Activated CD4-positive, alpha-beta memory T cell treated with anti-CD3 and anti-CD28 coated beads, Interleukin-2, amount 10 ng/mL, durations not matched to agents 7 days and 5 days (primary cell): ENCODE data around the gene PPP2R3A. TPM values are rescaled to one million over a fixed set of nuclear protein-coding genes. Genes with fewer than 3 reads are reported as not detected.
"Not testable (repeated sequence)": the region's sequence is repeated elsewhere in the genome, so short reads cannot be mapped to it uniquely, and the experiment has no call there.

ENCODE experiments used
- CTCF ChIA-PET: fragments of 350-600 bp; sonication (Branson Sonifier 250); formaldehyde crosslinking; loops from one replicate; lab custom pipeline; 2021; ENCODE audit warnings: antibody characterized with exemption, inconsistent platforms; lab: Charles Lee
- POLR2A ChIA-PET: fragments of 350-600 bp; sonication (Branson Sonifier 250); formaldehyde crosslinking; loops from one replicate; lab custom pipeline; 2021; ENCODE audit warnings: antibody characterized with exemption; lab: Charles Lee
- DNase-seq: peaks from one replicate; pipeline ENCODE4 v3.0.0-alpha.2; 2020
- H3K27ac Mint-ChIP-seq: one replicate; pipeline ENCODE4 v1.8.0; 2021; ENCODE audit warnings: mild to moderate bottlenecking, mixed read lengths
- H3K27me3 Mint-ChIP-seq: one replicate; pipeline ENCODE4 v1.8.0; 2021; ENCODE audit warnings: mixed read lengths
- H3K36me3 Mint-ChIP-seq: one replicate; pipeline ENCODE4 v1.8.0; 2021; ENCODE audit warnings: low read depth, mixed read lengths
- H3K4me1 Mint-ChIP-seq: one replicate; pipeline ENCODE4 v1.8.0; 2021; ENCODE audit warnings: mixed read lengths
- H3K4me3 Mint-ChIP-seq: one replicate; pipeline ENCODE4 v1.8.0; 2021; ENCODE audit warnings: mild to moderate bottlenecking, mixed read lengths
- H3K9me3 Mint-ChIP-seq: one replicate; pipeline ENCODE4 v1.8.0; 2021; ENCODE audit warnings: mixed read lengths
- total RNA-seq, 2 experiments: library from RNA; stranded (reverse); gene quantifications; one replicate each; pipeline ENCODE4 v1.2.3, GENCODE V29; 2021

PPP2R3A gene
- total RNA-seq, 2 experiments from 2014 or later = 0.03 TPM; not detected in 1

GRCh38 chr3:136068708-136069107 lies 103.2 kb downstream of the PPP2R3A start:
- ChIA-PET CTCF (interaction anchor here (1.2 to 4.1 kb wide), 3 partner anchors 24 to 945 kb away, joined by 4 to 29 read pairs (median 4); partner anchors contain the start of gene STAG1), POLR2A (no interaction called here)
- no peaks in the 10 kb centered on the region for H3K36me3 Mint-ChIP-seq

GRCh38 chr3:136069933-136070332 lies 104.4 kb downstream of the PPP2R3A start:
- Mint-ChIP-seq H3K27me3 (peaks cover 13% of the 10 kb centered on the region), H3K36me3 (no peaks in the 10 kb centered on the region), H3K27ac (no peak overlapping the region), H3K4me3 (no peak overlapping the region), H3K4me1 (peaks cover 5% of the 10 kb centered on the region), H3K9me3 (no peaks in the 10 kb centered on the region)
- CTCF ChIA-PET = interaction anchor here (0.8 to 4.1 kb wide), 6 partner anchors 25 to 962 kb away, joined by 3 to 29 read pairs (median 4); partner anchors contain the start of gene STAG1
- POLR2A ChIA-PET = no interaction called here
- no peak for DNase-seq

More at GRCh38 chr3:136068708-136069107, 103.2 kb downstream of the PPP2R3A start:
- Mint-ChIP-seq H3K9me3 (no peaks in the 10 kb centered on the region), H3K4me3 (no peak overlapping the region), H3K4me1 (peaks cover 5% of the 10 kb centered on the region), H3K27me3 (peaks cover 13% of the 10 kb centered on the region), H3K27ac (no peak overlapping the region)
- no peak for DNase-seq

- Mint-ChIP-seq H3K4me3 (no peak overlapping the region), H3K27ac (no peak overlapping the region), H3K4me1 (peaks cover 6% of the 10 kb centered on the region), H3K36me3 (no peaks in the 10 kb centered on the region), H3K9me3 (no peaks in the 10 kb centered on the region), H3K27me3 (peaks cover 12% of the 10 kb centered on the region)
- DNase-seq = no peak
- CTCF ChIA-PET = interaction anchor here (0.6 to 4.1 kb wide), 8 partner anchors 28 to 962 kb away, joined by 3 to 29 read pairs (median 4); partner anchors contain the start of gene STAG1
- POLR2A ChIA-PET = no interaction called here
These were observed 104.8 kb downstream of the PPP2R3A start for GRCh38 chr3:136070334-136070733.

GRCh38 chr3:136070953-136071949 lies 105.7 kb downstream of the PPP2R3A start:
- Mint-ChIP-seq H3K9me3 (no peaks in the 10 kb centered on the region), H3K4me1 (peaks cover 7% of the 10 kb centered on the region), H3K4me3 (no peak overlapping the region), H3K36me3 (no peaks in the 10 kb centered on the region), H3K27me3 (peaks cover 8% of the 10 kb centered on the region), H3K27ac (no peak overlapping the region)
- DNase-seq = no peak
- ChIA-PET CTCF (interaction anchor here (0.6 to 4.1 kb wide), 7 partner anchors 28 to 961 kb away, joined by 3 to 29 read pairs (median 4); partner anchors contain the start of gene STAG1), POLR2A (interaction anchor here (0.9 kb wide), 1 partner anchor 681 kb away, joined by 3 read pairs; the partner anchor contains the start of gene STAG1)

GRCh38 chr3:136074546-136075170 lies 109.1 kb downstream of the PPP2R3A start:
- DNase-seq = no peak
- ChIA-PET CTCF (interaction anchor here (1.3 to 6.4 kb wide), 4 partner anchors 9 to 939 kb away, joined by 3 to 53 read pairs (median 8); partner anchors contain the start of gene STAG1), POLR2A (interaction anchor here (2.7 kb wide), 1 partner anchor 678 kb away, joined by 16 read pairs; the partner anchor contains the start of gene STAG1)
- H3K4me1 Mint-ChIP-seq = peaks cover 7% of the 10 kb centered on the region
- H3K9me3 Mint-ChIP-seq = no peaks in the 10 kb centered on the region
- H3K36me3 Mint-ChIP-seq = no peaks in the 10 kb centered on the region
- H3K27ac Mint-ChIP-seq = no peak overlapping the region
- H3K27me3 Mint-ChIP-seq = peaks cover 2% of the 10 kb centered on the region
- H3K4me3 Mint-ChIP-seq = no peak overlapping the region

GRCh38 chr3:136075218-136075808 lies 109.8 kb downstream of the PPP2R3A start:
- POLR2A ChIA-PET = interaction anchor here (2.7 kb wide), 1 partner anchor 677 kb away, joined by 16 read pairs; the partner anchor contains the start of gene STAG1
- H3K27me3 Mint-ChIP-seq = peaks cover 2% of the 10 kb centered on the region
- H3K36me3 Mint-ChIP-seq = no peaks in the 10 kb centered on the region
- H3K4me1 Mint-ChIP-seq = peaks cover 7% of the 10 kb centered on the region
- H3K4me3 Mint-ChIP-seq = no peak overlapping the region
- DNase-seq = peak; percentile 78
- no peak overlapping the region for H3K27ac Mint-ChIP-seq
- CTCF ChIA-PET = interaction anchor here (0.7 to 6.4 kb wide), 6 partner anchors 10 to 939 kb away, joined by 3 to 53 read pairs (median 4); partner anchors contain the start of gene STAG1
- no peaks in the 10 kb centered on the region for H3K9me3 Mint-ChIP-seq

- CTCF ChIA-PET = interaction anchor here (0.7 to 6.4 kb wide), 4 partner anchors 127 to 938 kb away, joined by 3 to 53 read pairs (median 8); partner anchors contain the start of gene STAG1
- H3K4me1 Mint-ChIP-seq = peaks cover 7% of the 10 kb centered on the region
- H3K4me3 Mint-ChIP-seq = no peak overlapping the region
- no peaks in the 10 kb centered on the region for H3K9me3 Mint-ChIP-seq
- POLR2A ChIA-PET = interaction anchor here (2.7 kb wide), 1 partner anchor 677 kb away, joined by 16 read pairs; the partner anchor contains the start of gene STAG1
- H3K36me3 Mint-ChIP-seq = no peaks in the 10 kb centered on the region
- DNase-seq = no peak
- peaks cover 2% of the 10 kb centered on the region for H3K27me3 Mint-ChIP-seq
- H3K27ac Mint-ChIP-seq = no peak overlapping the region
These were observed 110.3 kb downstream of the PPP2R3A start for GRCh38 chr3:136075811-136076210.

- Mint-ChIP-seq H3K27ac (no peak overlapping the region), H3K4me3 (no peak overlapping the region), H3K36me3 (no peaks in the 10 kb centered on the region), H3K9me3 (peaks cover 3% of the 10 kb centered on the region), H3K27me3 (no peaks in the 10 kb centered on the region), H3K4me1 (peaks cover 2% of the 10 kb centered on the region)
- POLR2A ChIA-PET = interaction anchor here (1.5 to 1.7 kb wide), 2 partner anchors 673 to 935 kb away, joined by 4 to 5 read pairs; partner anchors contain the start of gene STAG1
- CTCF ChIA-PET = interaction anchor here (0.7 to 6.4 kb wide), 5 partner anchors 12 to 1101 kb away, joined by 3 to 53 read pairs (median 4); partner anchors contain the start of gene STAG1
- DNase-seq = no peak
These were observed 113.2 kb downstream of the PPP2R3A start for GRCh38 chr3:136078421-136079364.

GRCh38 chr3:136083641-136084382 lies 118.3 kb downstream of the PPP2R3A start:
- H3K27me3 Mint-ChIP-seq, H3K27ac Mint-ChIP-seq, H3K4me3 Mint-ChIP-seq, H3K36me3 Mint-ChIP-seq, DNase-seq, H3K4me1 Mint-ChIP-seq, CTCF ChIA-PET: not testable (repeated sequence)
- POLR2A ChIA-PET = interaction anchor here (0.9 kb wide), 1 partner anchor 113 kb away, joined by 3 read pairs; the partner anchor contains the start of gene MSL2
- peaks cover 12% of the 10 kb centered on the region for H3K9me3 Mint-ChIP-seq

GRCh38 chr3:136085067-136085466 lies 119.5 kb downstream of the PPP2R3A start:
- ChIA-PET POLR2A (interaction anchor here (0.9 kb wide), 1 partner anchor 112 kb away, joined by 3 read pairs; the partner anchor contains the start of gene MSL2), CTCF (interaction anchor here (0.5 kb wide), 1 partner anchor 306 kb away, joined by 3 read pairs; no protein-coding TSS in a partner anchor)
- H3K9me3 Mint-ChIP-seq = peaks cover 12% of the 10 kb centered on the region
- not testable (repeated sequence) for H3K4me1 Mint-ChIP-seq, H3K36me3 Mint-ChIP-seq, H3K27ac Mint-ChIP-seq, H3K27me3 Mint-ChIP-seq, DNase-seq, H3K4me3 Mint-ChIP-seq
